ENCODE results near the gene SLC5A3. TPM values are rescaled to one million over a fixed set of nuclear protein-coding genes. Genes with fewer than 3 reads are reported as not detected.

The SLC5A3 gene
- total and polyA plus RNA-seq, 11 donors: 1.1 to 6.2 (median 3.5) TPM

- DNase-seq (no peak), ATAC-seq (no peak)
- Histone ChIP-seq H3K36me3 (no peaks in the 10 kb centered on the region), H3K27me3 (no peaks in the 10 kb centered on the region), H3K9me3 (no peaks in the 10 kb centered on the region), H3K4me1 (no peaks in the 10 kb centered on the region), H3K27ac (no peak overlapping the region), H3K4me3 (no peak overlapping the region)
- intact Hi-C loops (cut with DNase I): loop anchor here in 2 of 10 donors (10.0 kb wide), 2 partner anchors 130 to 260 kb away; no protein-coding TSS in a partner anchor
- TF ChIP-seq POLR2A (IDR thresholded peaks at IDR 0.05): no peak
- no peak for TF ChIP-seq CTCF (IDR thresholded peaks at IDR 0.05)
- 51 to 71% (median 66%) methylated on average over 3 of the region's 3 CpGs for WGBS, 4 donors
Observed at GRCh38 chr21:34065027-34065426, 8.4 kb upstream of the SLC5A3 start.

- intact Hi-C loops (cut with DNase I): loop anchor here in 9 of 10 donors (2.0 to 10.0 kb wide), 12 partner anchors 94 to 277 kb away; partner anchors contain the start of gene ATP5PO (in 1 of the 9)
- Histone ChIP-seq H3K27me3 (no peaks in the 10 kb centered on the region), H3K27ac (peak overlapping the region in 2 of 12 donors; percentile 77 to 89), H3K36me3 (no peaks in the 10 kb centered on the region), H3K4me3 (no peak overlapping the region), H3K4me1 (peaks cover 0 to 31% (median 22%) of the 10 kb centered on the region in 12 donors), H3K9me3 (no peaks in the 10 kb centered on the region)
- TF ChIP-seq CTCF (IDR thresholded peaks at IDR 0.05): no peak
- no peak for TF ChIP-seq POLR2A (IDR thresholded peaks at IDR 0.05)
- WGBS, 4 donors: 85 to 92% (median 86%) methylated on average over 9 of the region's 9 CpGs
- ATAC-seq: no peak
- DNase-seq: no peak
Observed at GRCh38 chr21:34071683-34072082, 1.7 kb upstream of the SLC5A3 start.

- intact Hi-C loops (cut with DNase I): loop anchor here in 9 of 10 donors (2.0 to 10.0 kb wide), 12 partner anchors 95 to 276 kb away; partner anchors contain the start of gene ATP5PO (in 1 of the 9)
- Histone ChIP-seq H3K9me3 (no peaks in the 10 kb centered on the region), H3K27me3 (no peaks in the 10 kb centered on the region), H3K4me3 (peak overlapping the region in 11 of 12 donors; percentile 26 to 93 (median 85)), H3K36me3 (no peaks in the 10 kb centered on the region), H3K4me1 (peaks cover 0 to 37% (median 24%) of the 10 kb centered on the region in 12 donors), H3K27ac (peak overlapping the region; percentile 20 to 90 (median 78))
- ATAC-seq (peak; percentile 6 to 55 (median 30)), DNase-seq (peak in 3 of 5 donors; percentile 49 to 68 (median 57))
- TF ChIP-seq POLR2A (IDR thresholded peaks at IDR 0.05): peak in 1 of 2 donors; percentile 7
- peak in 1 of 12 donors; percentile 5 for TF ChIP-seq CTCF (IDR thresholded peaks at IDR 0.05)
- WGBS, 4 donors: 52 to 84% (median 61%) methylated on average over 21 to 32 of the region's 32 CpGs
Observed at GRCh38 chr21:34072145-34073031, 990 bp upstream of the SLC5A3 start.

- WGBS, 4 donors: 0 to 2% (median 1%) methylated on average over 50 to 95 of the region's 95 CpGs
- Histone ChIP-seq H3K4me3 (peak overlapping the region; percentile 49 to 93 (median 82)), H3K36me3 (no peaks in the 10 kb centered on the region), H3K4me1 (peaks cover 0 to 51% (median 33%) of the 10 kb centered on the region in 12 donors), H3K27me3 (no peaks in the 10 kb centered on the region), H3K27ac (peak overlapping the region in 10 of 12 donors; percentile 80 to 91 (median 87)), H3K9me3 (no peaks in the 10 kb centered on the region)
- intact Hi-C loops (cut with DNase I): loop anchor here (1.0 to 10.0 kb wide), 14 partner anchors 97 to 275 kb away; partner anchors contain the start of gene ATP5PO (in 1 of the 10)
- ATAC-seq (peak in 3 of 4 donors; percentile 38 to 66 (median 60)), DNase-seq (peak; percentile 40 to 79 (median 53))
- TF ChIP-seq POLR2A (IDR thresholded peaks at IDR 0.05): no peak
- TF ChIP-seq CTCF (IDR thresholded peaks at IDR 0.05): no peak
Observed at GRCh38 chr21:34073749-34074282, 438 bp downstream of the SLC5A3 start.

Data from heart left ventricle (tissue), 16 donors.